HCT116 (cell line): Measurements from ENCODE around the gene FKBP4. TPM values are rescaled to one million over a fixed set of nuclear protein-coding genes. Genes with fewer than 3 reads are reported as not detected.

ENCODE experiments used
- ATAC-seq: fragments of 200-7000 bp; cut with Tn5 transposase; 2 replicates; pipeline ENCODE4 v1.9.1; 2020; ENCODE audit warnings: mild to moderate bottlenecking, moderate library complexity
- BruUV-seq: library from RNA; stranded (reverse); fragments of 400-500 nt; replicated peaks from 2 replicates; lab custom pipeline; 2021; lab: Mats Ljungman, UMichigan
- CTCF ChIA-PET: fragments of 300-600 bp; sonication (Branson Sonifier 250); formaldehyde crosslinking; loops from one replicate; lab custom pipeline; 2021; ENCODE audit warnings: antibody characterized with exemption; lab: Charles Lee
- POLR2A ChIA-PET: fragments of 300-600, 350-600 bp; sonication (Branson Sonifier 250); formaldehyde crosslinking; loops from one replicate; lab custom pipeline; 2021; ENCODE audit warnings: antibody characterized with exemption; lab: Charles Lee
- RAD21 ChIA-PET, 2 experiments: fragments of 300-600 bp; sonication (Branson Sonifier 250); formaldehyde crosslinking; loops; one replicate each; lab custom pipeline; 2023; ENCODE audit warnings: low total read pairs in 2 of 2; ENCODE audit not compliant: uncharacterized antibody in 2 of 2, unreplicated experiment in 2 of 2, low non-redundant PET in 1 of 2; lab: Charles Lee
- DNase-seq: peaks from one replicate; pipeline ENCODE4 v3.0.0-alpha.2; 2010; ENCODE audit warnings: low read depth, low spot score
- H2AFZ ChIP-seq: fragments of 200-600 bp; shearing (Covaris generic), sonication (generic); 2 replicates; pipeline ENCODE4 v1.6.1; 2017; ENCODE audit warnings: low read depth, mixed run types, mixed read lengths, antibody characterized with exemption, low read length; ENCODE audit not compliant: poor library complexity, severe bottlenecking
- H3K27ac ChIP-seq: 2 replicates; pipeline ENCODE4 v1.5.1; 2012; ENCODE audit warnings: low read depth, low read length
- H3K27me3 ChIP-seq: fragments of 200-600 bp; sonication (generic); 2 replicates; pipeline ENCODE4 v1.6.1; 2016; ENCODE audit warnings: mixed run types, low read length, mixed read lengths; ENCODE audit not compliant: insufficient read depth
- H3K36me3 ChIP-seq, 2 experiments: fragments of 200-500 bp in 1 of 2; fragments of 200-600 bp in 1 of 2; sonication (Bioruptor generic) in 1 of 2; sonication (generic) in 1 of 2; 2 replicates each; pipeline versions ENCODE4 v1.5.1 to v1.6.1; 2014 to 2016; ENCODE audit warnings: low read length in 2 of 2, inconsistent platforms in 1 of 2, mixed read lengths in 1 of 2, mixed run types in 1 of 2; ENCODE audit not compliant: insufficient read depth in 2 of 2, control insufficient read depth in 1 of 2
- H3K4me1 ChIP-seq, 2 experiments: fragments of 200-600 bp in 1 of 2; sonication (generic) in 1 of 2; 2 replicates each; pipeline versions ENCODE4 v1.5.1 to v1.6.1; 2012 to 2017; ENCODE audit warnings: low read length in 2 of 2, inconsistent platforms in 1 of 2, mild to moderate bottlenecking in 1 of 2, mixed read lengths in 1 of 2, mixed run types in 1 of 2, moderate library complexity in 1 of 2; ENCODE audit not compliant: insufficient read depth in 2 of 2, control insufficient read depth in 1 of 2
- H3K4me2 ChIP-seq: fragments of 200-600 bp; sonication (generic); 2 replicates; pipeline ENCODE4 v1.6.1; 2017; ENCODE audit warnings: mixed run types, low read length, mixed read lengths
- H3K4me3 ChIP-seq, 2 experiments: fragments of 200-600 bp in 1 of 2; sonication (generic) in 1 of 2; replicated peaks in 1 of 2; 2 replicates each; pipeline ENCODE4 v1.5.1; 2011 to 2016; ENCODE audit warnings: low read length in 2 of 2, control low read depth in 1 of 2, low read depth in 1 of 2, mild to moderate bottlenecking in 1 of 2, mixed read lengths in 1 of 2, mixed run types in 1 of 2
- H3K79me2 ChIP-seq: fragments of 200-600 bp; sonication (generic); 2 replicates; pipeline ENCODE4 v1.6.1; 2017; ENCODE audit warnings: mild to moderate bottlenecking, mixed run types, low read length, moderate library complexity, mixed read lengths; ENCODE audit not compliant: insufficient read depth
- H3K9ac ChIP-seq: fragments of 200-600 bp; sonication (generic); 2 replicates; pipeline ENCODE4 v1.6.1; 2016; ENCODE audit warnings: low read length, mixed read lengths
- H3K9me2 ChIP-seq: fragments of 200-600 bp; sonication (generic), shearing (Covaris generic); 2 replicates; pipeline ENCODE4 v1.6.1; 2017; ENCODE audit warnings: mixed run types, mild to moderate bottlenecking, moderate library complexity; ENCODE audit not compliant: insufficient read depth
- H3K9me3 ChIP-seq, 2 experiments: fragments of 200-500 bp in 1 of 2; fragments of 200-600 bp in 1 of 2; sonication (Bioruptor generic) in 1 of 2; sonication (generic) in 1 of 2; 2 replicates each; pipeline ENCODE4 v1.6.1; 2014 to 2017; ENCODE audit warnings: low read length in 2 of 2, mixed read lengths in 2 of 2, inconsistent platforms in 1 of 2, low read depth in 1 of 2, mild to moderate bottlenecking in 1 of 2, mixed run types in 1 of 2, moderate library complexity in 1 of 2; ENCODE audit not compliant: control insufficient read depth in 1 of 2, insufficient read depth in 1 of 2
- H4K20me1 ChIP-seq: fragments of 200-600 bp; sonication (generic), shearing (Covaris generic); 2 replicates; pipeline ENCODE4 v1.6.1; 2017; ENCODE audit warnings: mixed run types, mild to moderate bottlenecking, moderate library complexity; ENCODE audit not compliant: insufficient read depth
- CBX3 ChIP-seq: IDR thresholded peaks from 2 replicates; pipeline ENCODE4 v1.6.1; 2012; ENCODE audit warnings: low read depth
- ELF1 ChIP-seq: IDR thresholded peaks from 2 replicates; pipeline ENCODE4 v1.6.1; 2012; ENCODE audit warnings: low read depth, borderline replicate concordance
- JUND ChIP-seq: IDR thresholded peaks from 2 replicates; pipeline ENCODE4 v1.6.1; 2012
- POLR2A ChIP-seq: IDR thresholded peaks from 2 replicates; pipeline ENCODE4 v1.7.0; 2011; ENCODE audit warnings: borderline replicate concordance; ENCODE audit not compliant: insufficient read depth, insufficient read length; ENCODE audit errors: extremely low read depth
- SIN3A ChIP-seq: IDR thresholded peaks from 2 replicates; pipeline ENCODE4 v1.6.1; 2012; ENCODE audit warnings: low read depth
- SP1 ChIP-seq: IDR thresholded peaks from 2 replicates; pipeline ENCODE4 v1.6.1; 2012; ENCODE audit warnings: low read depth
- intact Hi-C: fragments of 100-400 bp; cut with micrococcal nuclease; formaldehyde crosslinking; loops from 2 replicates; pipeline ENCODE4 v1.10.0; 2022
- total RNA-seq: library from RNA; stranded (reverse); gene quantifications from one replicate; pipeline ENCODE4 v1.2.1, GENCODE V29; 2021; ENCODE audit not compliant: unreplicated experiment
- TF ChIP-seq, protein P1 (sequence below): IDR thresholded peaks from 2 replicates; pipeline ENCODE4 v1.6.1; 2012
- TF ChIP-seq, protein P2 (sequence below): IDR thresholded peaks from 2 replicates; pipeline ENCODE4 v1.6.1; 2011; ENCODE audit warnings: mild to moderate bottlenecking, low read length, moderate library complexity; ENCODE audit not compliant: insufficient replicate concordance; ENCODE audit errors: extremely low read depth

The FKBP4 gene
- total RNA-seq, 1 experiment from 2014 or later, result 178 TPM

DNA sequence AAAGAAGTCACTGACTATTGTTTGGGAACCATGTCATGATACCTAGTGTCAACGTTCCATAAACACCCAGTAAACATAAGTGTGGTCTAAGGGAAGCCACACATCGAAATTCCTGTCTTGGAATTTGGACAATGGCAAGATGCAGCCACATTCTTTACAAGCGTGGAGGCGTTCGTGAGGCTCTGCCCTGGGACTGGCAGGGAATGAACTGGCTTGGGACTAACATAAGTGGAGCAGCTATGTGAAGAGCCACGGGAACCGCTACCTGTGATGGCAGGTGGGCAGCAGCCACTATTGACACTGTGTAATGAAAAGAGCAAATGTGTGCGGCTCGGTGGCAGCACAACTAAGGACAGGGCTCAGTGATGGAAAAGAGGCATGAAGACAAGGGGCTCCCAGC lies 50.0 kb downstream of the FKBP4 start:
- Histone ChIP-seq H3K9me3 (no peaks in the 10 kb centered on the region), H2AFZ (no peak overlapping the region), H3K27ac (no peak overlapping the region), H3K4me2 (no peak overlapping the region), H4K20me1 (no peaks in the 10 kb centered on the region), H3K4me1 (peaks cover 0 to 4% of the 10 kb centered on the region in 2 experiments; a peak in 1 of 4 replicates), H3K9ac (no peak overlapping the region), H3K9me2 (no peaks in the 10 kb centered on the region), H3K27me3 (no peaks in the 10 kb centered on the region), H3K79me2 (no peaks in the 10 kb centered on the region), H3K4me3 (no peak overlapping the region), H3K36me3 (peaks cover under 1 to 4% of the 10 kb centered on the region in 2 experiments; a peak in 1 of 4 replicates)
- ChIA-PET POLR2A (no interaction called here), CTCF (interaction anchor here (1.2 to 2.4 kb wide), 3 partner anchors 9 to 196 kb away, joined by 3 to 13 read pairs (median 3); no protein-coding TSS in a partner anchor), RAD21 (no interaction called here)
- no peak for DNase-seq
- ATAC-seq, result no peak
- BruUV-seq, result no TSS peak
- intact Hi-C loops, result no loop called here
- TF ChIP-seq SIN3A (no peak), POLR2A (no peak), JUND (no peak), CBX3 (no peak), ELF1 (no peak), SP1 (no peak)
- TF ChIP-seq, protein P1, sequence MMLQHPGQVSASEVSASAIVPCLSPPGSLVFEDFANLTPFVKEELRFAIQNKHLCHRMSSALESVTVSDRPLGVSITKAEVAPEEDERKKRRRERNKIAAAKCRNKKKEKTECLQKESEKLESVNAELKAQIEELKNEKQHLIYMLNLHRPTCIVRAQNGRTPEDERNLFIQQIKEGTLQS, result no peak
- TF ChIP-seq, protein P2, sequence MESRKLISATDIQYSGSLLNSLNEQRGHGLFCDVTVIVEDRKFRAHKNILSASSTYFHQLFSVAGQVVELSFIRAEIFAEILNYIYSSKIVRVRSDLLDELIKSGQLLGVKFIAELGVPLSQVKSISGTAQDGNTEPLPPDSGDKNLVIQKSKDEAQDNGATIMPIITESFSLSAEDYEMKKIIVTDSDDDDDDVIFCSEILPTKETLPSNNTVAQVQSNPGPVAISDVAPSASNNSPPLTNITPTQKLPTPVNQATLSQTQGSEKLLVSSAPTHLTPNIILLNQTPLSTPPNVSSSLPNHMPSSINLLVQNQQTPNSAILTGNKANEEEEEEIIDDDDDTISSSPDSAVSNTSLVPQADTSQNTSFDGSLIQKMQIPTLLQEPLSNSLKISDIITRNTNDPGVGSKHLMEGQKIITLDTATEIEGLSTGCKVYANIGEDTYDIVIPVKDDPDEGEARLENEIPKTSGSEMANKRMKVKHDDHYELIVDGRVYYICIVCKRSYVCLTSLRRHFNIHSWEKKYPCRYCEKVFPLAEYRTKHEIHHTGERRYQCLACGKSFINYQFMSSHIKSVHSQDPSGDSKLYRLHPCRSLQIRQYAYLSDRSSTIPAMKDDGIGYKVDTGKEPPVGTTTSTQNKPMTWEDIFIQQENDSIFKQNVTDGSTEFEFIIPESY, result no peak
